ENCODE measurements around the gene UST. TPM values are rescaled to one million over a fixed set of nuclear protein-coding genes. Genes with fewer than 3 reads are reported as not detected.

Gene UST
- total and polyA plus RNA-seq, 9 of the 15 experiments (the other 6 are each of a cell fraction or from before 2014, with no cell fraction given): 0.04 to 0.10 TPM; not detected in 7

DNA sequence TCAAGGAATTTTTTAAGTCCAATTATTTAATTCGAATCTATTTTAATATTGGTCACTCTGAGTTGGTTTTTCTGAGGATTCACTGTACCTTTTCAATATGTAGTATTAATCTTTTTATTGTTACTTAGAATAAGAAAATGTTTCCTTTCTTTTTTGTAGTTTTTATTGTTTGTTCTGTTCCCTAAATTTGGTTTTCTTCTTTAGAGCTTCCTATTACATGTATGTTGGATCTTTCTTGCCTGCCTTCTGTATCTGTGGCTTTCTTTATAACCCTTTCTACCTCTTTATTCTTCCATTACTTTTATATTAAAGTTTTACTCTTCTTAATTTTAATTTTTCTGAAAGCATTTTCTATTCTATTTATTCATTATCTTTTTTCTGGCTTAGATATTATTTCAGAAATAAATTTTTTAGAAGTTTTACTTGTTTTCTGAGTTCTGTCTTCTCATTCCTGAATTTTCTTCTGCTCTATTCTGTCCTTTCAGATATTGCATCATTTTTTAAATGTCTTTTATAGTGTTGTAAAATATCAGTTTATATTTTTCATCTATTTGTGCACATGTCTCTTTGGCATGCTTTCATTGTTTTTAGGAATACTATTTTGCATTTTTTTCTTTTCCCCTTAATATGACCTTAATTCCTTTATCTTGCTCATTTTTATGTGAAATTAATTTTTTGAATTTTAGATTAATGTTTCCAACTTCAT, 33.6 kb upstream of the UST start:
- Histone ChIP-seq H3K9ac (ENCODE audit: insufficient read depth in 1 of 2, low read depth in 2 of 2, low read length in 2 of 2) (no peak overlapping the region), H4K20me1 (replicated peaks; ENCODE audit: control insufficient read depth, insufficient read depth, low read length) (no peaks in the 10 kb centered on the region), H3K4me3 (no peak overlapping the region), H3K4me2 (ENCODE audit: insufficient read depth, low read length) (no peak overlapping the region), H3K9me1 (ENCODE audit: control insufficient read depth, insufficient read depth, low read length) (no peaks in the 10 kb centered on the region), H3K4me1 (replicated peaks in 1 of 2; ENCODE audit: control insufficient read depth in 2 of 2, insufficient read depth in 2 of 2, low read length in 2 of 2) (no peaks in the 10 kb centered on the region), H2AFZ (ENCODE audit: low read depth, low read length) (no peak overlapping the region), H3K9me3 (replicated peaks; ENCODE audit: control insufficient read depth, insufficient read depth, low read depth, low read length) (no peaks in the 10 kb centered on the region), H3K27ac (ENCODE audit: extremely low read depth, low read depth, low read length) (no peak overlapping the region), H3K79me2 (ENCODE audit: control insufficient read depth, insufficient read depth, low read length) (no peaks in the 10 kb centered on the region), H3K36me3 (ENCODE audit: control insufficient read depth, insufficient read depth, low read length) (no peaks in the 10 kb centered on the region), H3K27me3 (ENCODE audit: control insufficient read depth in 2 of 2, insufficient read depth in 2 of 2, low read length in 2 of 2) (no peaks in the 10 kb centered on the region)
- BruUV-seq (replicated peaks): no TSS peak
- ChIA-PET POLR2A (no interaction called here), CTCF (ENCODE audit: low intra/inter-chr PET ratio) (no interaction called here)
- no peak for ATAC-seq
- in situ Hi-C loops (cut with MboI): no loop called here
- no peak for FAIRE-seq
- intact Hi-C loops (cut with micrococcal nuclease): no loop called here
- TF ChIP-seq, protein P1, sequence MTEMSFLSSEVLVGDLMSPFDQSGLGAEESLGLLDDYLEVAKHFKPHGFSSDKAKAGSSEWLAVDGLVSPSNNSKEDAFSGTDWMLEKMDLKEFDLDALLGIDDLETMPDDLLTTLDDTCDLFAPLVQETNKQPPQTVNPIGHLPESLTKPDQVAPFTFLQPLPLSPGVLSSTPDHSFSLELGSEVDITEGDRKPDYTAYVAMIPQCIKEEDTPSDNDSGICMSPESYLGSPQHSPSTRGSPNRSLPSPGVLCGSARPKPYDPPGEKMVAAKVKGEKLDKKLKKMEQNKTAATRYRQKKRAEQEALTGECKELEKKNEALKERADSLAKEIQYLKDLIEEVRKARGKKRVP (CRISPR knock-in tag; IDR thresholded peaks at IDR 0.05): peak; percentile 68
- TF ChIP-seq, protein P2, sequence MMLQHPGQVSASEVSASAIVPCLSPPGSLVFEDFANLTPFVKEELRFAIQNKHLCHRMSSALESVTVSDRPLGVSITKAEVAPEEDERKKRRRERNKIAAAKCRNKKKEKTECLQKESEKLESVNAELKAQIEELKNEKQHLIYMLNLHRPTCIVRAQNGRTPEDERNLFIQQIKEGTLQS (IDR thresholded peaks at IDR 0.05): peak; percentile 61
- TF ChIP-seq, protein P2 (CRISPR knock-in tag; conservative IDR thresholded peaks at IDR 0.05): no peak
- TF ChIP-seq CEBPG (CRISPR knock-in tag; IDR thresholded peaks at IDR 0.05) (no peak), CEBPG (tag; conservative IDR thresholded peaks at IDR 0.05 in 1 of 2, IDR thresholded peaks at IDR 0.05 in 1 of 2) (peak in 1 of 2 experiments; percentile 77; a peak in 2 of 4 replicates), TAF7 (tag; IDR thresholded peaks at IDR 0.05) (no peak)
- 0% methylated on average over 1 of the region's 1 CpG for WGBS (ENCODE audit: insufficient coverage, low coverage, missing lambda C conversion rate)
- DNase-seq (ENCODE audit: extremely low read depth in 1 of 4, low spot score in 3 of 4): no peak
